IMR-90 (cell line): Measurements from ENCODE around the gene TMEM181. TPM values are rescaled to one million over a fixed set of nuclear protein-coding genes. Genes with fewer than 3 reads are reported as not detected.

Experiments used
- ATAC-seq: fragments of 200-7000 bp; cut with Tn5 transposase; 2 replicates; pipeline ENCODE4 v1.9.1; 2020; ENCODE audit warnings: low read depth, mild to moderate bottlenecking, moderate library complexity
- BruUV-seq: library from RNA; stranded (reverse); fragments of 400-500 nt; replicated peaks from 2 replicates; lab custom pipeline; 2021; lab: Mats Ljungman, UMichigan
- CTCF ChIA-PET: fragments of 300-600 bp; formaldehyde crosslinking; extraction: SDS; loops from one replicate; lab custom pipeline; 2021; ENCODE audit warnings: antibody characterized with exemption; lab: Yijun Ruan, JAX
- POLR2A ChIA-PET: fragments of 300-600 bp; sonication (Branson Sonifier 250); formaldehyde crosslinking; loops from one replicate; lab custom pipeline; 2022; ENCODE audit warnings: antibody characterized with exemption; ENCODE audit not compliant: unreplicated experiment; lab: Charles Lee
- DNase-seq: peaks from one replicate; pipeline ENCODE4 v3.0.0; 2013
- H2AFZ ChIP-seq: replicated peaks from 2 replicates; pipeline ENCODE3; 2013; ENCODE audit warnings: low read length, mild to moderate bottlenecking; ENCODE audit not compliant: poor library complexity
- H2AK5ac ChIP-seq: 2 replicates; pipeline ENCODE4 v1.6.1; 2013; ENCODE audit warnings: low read depth, low read length, inconsistent platforms
- H2AK9ac ChIP-seq: replicated peaks from 2 replicates; pipeline ENCODE3; 2013; ENCODE audit warnings: mild to moderate bottlenecking, low read depth, low read length, moderate library complexity; ENCODE audit not compliant: poor library complexity
- H2BK120ac ChIP-seq: 2 replicates; pipeline ENCODE4 v1.6.1; 2013; ENCODE audit warnings: low read depth, low read length, inconsistent platforms
- H2BK15ac ChIP-seq: 3 replicates; pipeline ENCODE4 v1.6.1; 2013; ENCODE audit warnings: low read depth, low read length, inconsistent platforms
- H2BK20ac ChIP-seq: 2 replicates; pipeline ENCODE4 v1.6.1; 2013; ENCODE audit warnings: low read depth, mild to moderate bottlenecking, inconsistent platforms, low read length, moderate library complexity
- H2BK5ac ChIP-seq: 2 replicates; pipeline ENCODE4 v1.6.1; 2013; ENCODE audit warnings: mild to moderate bottlenecking, low read depth, low read length, inconsistent platforms; ENCODE audit not compliant: poor library complexity, severe bottlenecking
- H3K14ac ChIP-seq: replicated peaks from 2 replicates; pipeline ENCODE4 v1.6.1; 2013; ENCODE audit warnings: low read depth, low read length, inconsistent platforms
- H3K18ac ChIP-seq: 2 replicates; pipeline ENCODE4 v1.6.1; 2013; ENCODE audit warnings: low read depth, low read length, control low read depth
- H3K23ac ChIP-seq: 2 replicates; pipeline ENCODE4 v1.6.1; 2013; ENCODE audit warnings: low read depth, low read length, inconsistent platforms
- H3K27ac ChIP-seq: 2 replicates; pipeline ENCODE4 v1.5.1; 2013; ENCODE audit warnings: mild to moderate bottlenecking, control low read depth, low read length; ENCODE audit not compliant: insufficient read depth
- H3K27me3 ChIP-seq: 2 replicates; pipeline ENCODE4 v1.6.1; 2013; ENCODE audit warnings: low read length; ENCODE audit not compliant: control insufficient read depth, insufficient read depth
- H3K36me3 ChIP-seq: 2 replicates; pipeline ENCODE4 v1.6.1; 2013; ENCODE audit warnings: low read length, mixed read lengths; ENCODE audit not compliant: control insufficient read depth, insufficient read depth
- H3K4ac ChIP-seq: 2 replicates; pipeline ENCODE4 v1.6.1; 2013; ENCODE audit warnings: low read depth, low read length, inconsistent platforms
- H3K4me1 ChIP-seq: 2 replicates; pipeline ENCODE4 v1.6.1; 2013; ENCODE audit warnings: low read length, mixed read lengths; ENCODE audit not compliant: control insufficient read depth, insufficient read depth
- H3K4me2 ChIP-seq: 2 replicates; pipeline ENCODE4 v1.6.1; 2013; ENCODE audit warnings: low read depth, mild to moderate bottlenecking, control low read depth, low read length, moderate library complexity
- H3K4me3 ChIP-seq: 2 replicates; pipeline ENCODE4 v1.5.1; 2013; ENCODE audit warnings: low read depth, mild to moderate bottlenecking, control low read depth, low read length, moderate library complexity; ENCODE audit not compliant: insufficient read depth
- H3K56ac ChIP-seq: 2 replicates; pipeline ENCODE4 v1.6.1; 2013; ENCODE audit warnings: low read length, inconsistent platforms; ENCODE audit not compliant: insufficient read depth; ENCODE audit errors: extremely low read depth
- H3K79me1 ChIP-seq, 2 experiments: 2 replicates each; pipeline ENCODE4 v1.6.1; 2013; ENCODE audit warnings: low read length in 2 of 2, inconsistent platforms in 1 of 2, low read depth in 1 of 2
- H3K9ac ChIP-seq: 2 replicates; pipeline ENCODE4 v1.6.1; 2013; ENCODE audit warnings: low read depth, low read length, control low read depth
- H3K9me1 ChIP-seq: 2 replicates; pipeline ENCODE4 v1.6.1; 2013; ENCODE audit warnings: low read length, inconsistent platforms; ENCODE audit not compliant: insufficient read depth
- H3K9me3 ChIP-seq: 2 replicates; pipeline ENCODE4 v1.6.1; 2013; ENCODE audit warnings: low read length; ENCODE audit not compliant: control insufficient read depth, insufficient read depth
- H4K20me1 ChIP-seq: 2 replicates; pipeline ENCODE4 v1.6.1; 2013; ENCODE audit warnings: low read length, inconsistent platforms; ENCODE audit not compliant: insufficient read depth
- H4K5ac ChIP-seq: 2 replicates; pipeline ENCODE4 v1.6.1; 2013; ENCODE audit warnings: mild to moderate bottlenecking, low read depth, low read length, control low read depth
- H4K8ac ChIP-seq, 2 experiments: 2 replicates each; pipeline ENCODE4 v1.6.1; 2013; ENCODE audit warnings: low read depth in 2 of 2, low read length in 2 of 2, control low read depth in 1 of 2, inconsistent platforms in 1 of 2
- H4K91ac ChIP-seq: 2 replicates; pipeline ENCODE4 v1.6.1; 2013; ENCODE audit warnings: low read depth, low read length, inconsistent platforms; ENCODE audit not compliant: insufficient read depth
- CHD1 ChIP-seq: IDR thresholded peaks from 2 replicates; pipeline ENCODE4 v1.6.1; 2012; ENCODE audit warnings: low read depth, low read length, improper control_type of control experiment
- MAZ ChIP-seq: IDR thresholded peaks from 2 replicates; pipeline ENCODE4 v1.6.1; 2012; ENCODE audit warnings: low read depth, mild to moderate bottlenecking, low read length, improper control_type of control experiment, moderate library complexity, borderline replicate concordance
- NFE2L2 ChIP-seq: fragments of 150-350 bp; IDR thresholded peaks from 2 replicates; pipeline ENCODE4 v1.6.1; 2016; ENCODE audit warnings: low read depth, mild to moderate bottlenecking, low read length
- POLR2A ChIP-seq: IDR thresholded peaks from 2 replicates; pipeline ENCODE4 v1.6.1; 2012; ENCODE audit warnings: mild to moderate bottlenecking, low read depth, low read length
- RAD21 ChIP-seq: IDR thresholded peaks from 2 replicates; pipeline ENCODE4 v1.6.1; 2012; ENCODE audit warnings: low read length, improper control_type of control experiment
- RFX5 ChIP-seq: IDR thresholded peaks from 2 replicates; pipeline ENCODE4 v1.8.0; 2012; ENCODE audit warnings: low read depth, mild to moderate bottlenecking, low read length, moderate library complexity
- SMC3 ChIP-seq: fragments of 150-350 bp; IDR thresholded peaks from 2 replicates; pipeline ENCODE4 v1.6.1; 2016; ENCODE audit warnings: low read depth, mild to moderate bottlenecking, antibody characterized with exemption, low read length, moderate library complexity
- WGBS, 2 experiments: methylation state at CpG; one replicate each; pipeline versions ENCODE4 v1.1.5 to v1.1.7; 2013; ENCODE audit warnings: missing lambda C conversion rate in 2 of 2; ENCODE audit not compliant: insufficient read length in 1 of 2; ENCODE audit errors: extremely low coverage in 2 of 2; 5-methylcytosine and 5-hydroxymethylcytosine counted together
- dilution Hi-C: fragments of 300-500 bp; cut with HindIII; formaldehyde crosslinking; loops from one replicate; pipeline ENCODE4 v1.14.3; 2018; ENCODE audit warnings: low sequenced_read_pairs; ENCODE audit not compliant: unreplicated experiment
- in situ Hi-C: fragments of 300-500 bp; cut with MboI; formaldehyde crosslinking; loops from 3 replicates; pipeline ENCODE4 v1.14.3; 2019; ENCODE audit warnings: low sequenced_read_pairs, inconsistent platforms, mixed read lengths
- intact Hi-C: fragments of 100-400 bp; cut with micrococcal nuclease; formaldehyde crosslinking; loops from 2 replicates; pipeline ENCODE4 v1.10.0; 2022
- polyA plus RNA-seq, 3 experiments: library from polyadenylated mRNA; depleted of rRNA; stranded (reverse); fragments of >200 nt; gene quantifications; 2 replicates each; pipeline ENCODE4 v1.2.3, GENCODE V29; 2012; ENCODE audit warnings: low replicate concordance in 1 of 3
- total RNA-seq: library from RNA; depleted of rRNA; stranded (reverse); fragments of >200 nt; gene quantifications from 2 replicates; pipeline ENCODE4 v1.2.3, GENCODE V29; 2012

The TMEM181 gene
- total and polyA plus RNA-seq, 2 of the 4 experiments (the other 2 are of a cell fraction) = 22.8 to 27.8 TPM

GRCh38 chr6:158663625-158664165 lies 103.8 kb downstream of the TMEM181 start:
- no peak overlapping the region for H3K23ac ChIP-seq
- intact Hi-C loops = loop anchor here (5.0 kb wide), 1 partner anchor 34 kb away; no protein-coding TSS in a partner anchor

More at GRCh38 chr6:158663625-158664165, 103.8 kb downstream of the TMEM181 start:
- Histone ChIP-seq H3K27ac (no peak overlapping the region), H2AK5ac (no peak overlapping the region), H3K9ac (no peak overlapping the region), H3K4me3 (no peak overlapping the region), H3K27me3 (no peaks in the 10 kb centered on the region), H2BK20ac (no peak overlapping the region), H3K18ac (no peak overlapping the region), H3K14ac (no peak overlapping the region), H4K8ac (peak overlapping the region in 1 of 2 experiments; percentile 31; a peak in 1 of 4 replicates), H4K5ac (no peak overlapping the region), H3K79me1 (no peaks in the 10 kb centered on the region), H2BK120ac (no peak overlapping the region), H3K9me3 (no peaks in the 10 kb centered on the region), H2AK9ac (no peak overlapping the region), H4K91ac (no peak overlapping the region), H3K4me1 (peaks cover 8% of the 10 kb centered on the region; the same call in 1 of the 2 replicates), H3K56ac (no peak overlapping the region), H3K4me2 (no peak overlapping the region; the same call in 1 of the 2 replicates), H3K36me3 (no peaks in the 10 kb centered on the region), H3K4ac (no peak overlapping the region), H2BK15ac (no peak overlapping the region), H4K20me1 (no peaks in the 10 kb centered on the region), H3K9me1 (no peaks in the 10 kb centered on the region), H2BK5ac (no peak overlapping the region), H2AFZ (peak overlapping the region; percentile 70)
- no peak for ATAC-seq
- dilution Hi-C loops = no loop called here
- no peak for DNase-seq
- BruUV-seq = no TSS peak
- in situ Hi-C loops = no loop called here
- 27% methylated on average over 3 of the region's 11 CpGs; no CpG with 5 or more reads in 1 of the 2 experiments for WGBS, 2 experiments
- POLR2A ChIA-PET = no interaction called here
- TF ChIP-seq POLR2A (no peak), RFX5 (no peak), RAD21 (no peak), CHD1 (no peak), SMC3 (no peak), MAZ (no peak), NFE2L2 (no peak)
- CTCF ChIA-PET = interaction anchor here (2.8 kb wide), 1 partner anchor 27 kb away, joined by 12 read pairs; no protein-coding TSS in a partner anchor
